Central memory CD8-positive, alpha-beta T cell (primary cell): ENCODE results near the gene POLR2A.

Experiments
- ATAC-seq: fragments of 150-1000 bp; cut with Tn5 transposase; replicated peaks from 2 replicates; pipeline ENCODE4 v1.10.0; 2022; ENCODE audit warnings: mild to moderate bottlenecking, moderate FRiP score, moderate number of reproducible peaks; ENCODE audit not compliant: poor library complexity, severe bottlenecking; ENCODE audit errors: extremely low read depth
- DNase-seq, 2 donors: peaks; one replicate each; pipeline ENCODE4 v3.0.0; 2021; ENCODE audit warnings: low spot score in 2 of 2
- H3K27ac Mint-ChIP-seq: one replicate; pipeline ENCODE4 v1.8.0; 2022; ENCODE audit warnings: low read depth, mild to moderate bottlenecking, moderate library complexity, mixed read lengths
- H3K27me3 Mint-ChIP-seq: one replicate; pipeline ENCODE4 v1.8.0; 2022; ENCODE audit warnings: mixed read lengths
- H3K36me3 Mint-ChIP-seq: one replicate; pipeline ENCODE4 v1.8.0; 2022; ENCODE audit warnings: mild to moderate bottlenecking, moderate library complexity, mixed read lengths; ENCODE audit not compliant: insufficient read depth
- H3K4me1 Mint-ChIP-seq: one replicate; pipeline ENCODE4 v1.8.0; 2022; ENCODE audit warnings: mixed read lengths
- H3K4me3 Mint-ChIP-seq: one replicate; pipeline ENCODE4 v1.8.0; 2022; ENCODE audit warnings: mild to moderate bottlenecking, moderate library complexity, mixed read lengths
- H3K9me3 Mint-ChIP-seq: one replicate; pipeline ENCODE4 v1.8.0; 2022; ENCODE audit warnings: mixed read lengths

The POLR2A gene

DNA sequence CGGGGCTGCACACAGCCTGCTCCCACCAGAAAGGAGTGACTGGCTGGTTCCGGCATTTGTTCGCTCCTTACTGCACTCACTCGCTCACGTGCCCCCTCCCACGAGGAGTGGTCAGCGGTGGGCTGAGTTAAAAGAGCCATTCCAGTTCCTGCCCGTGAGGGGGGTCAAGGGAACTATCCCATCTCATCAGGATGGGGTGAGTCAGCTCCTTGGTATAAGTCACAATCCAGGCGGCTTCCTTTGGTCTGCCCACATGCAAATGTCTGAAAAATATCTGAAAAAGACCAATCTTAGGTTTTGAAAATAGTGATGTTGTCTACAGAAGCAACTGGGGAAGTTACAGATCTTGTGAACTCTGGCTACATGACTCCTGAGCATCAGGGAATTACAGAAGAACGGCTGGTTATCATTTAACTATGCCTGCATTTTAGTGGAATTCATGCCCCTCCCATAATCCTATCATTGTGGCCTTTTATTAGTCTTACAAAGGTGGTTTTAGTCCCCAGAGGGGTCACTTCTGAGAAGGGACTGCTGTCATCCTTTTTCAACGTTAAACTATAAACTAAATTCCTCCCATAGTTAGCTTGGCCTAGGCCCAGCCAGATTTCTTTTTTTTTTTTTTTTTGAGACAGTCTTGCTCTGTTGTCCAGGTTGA, 54.9 kb downstream of the POLR2A start:
- H3K9me3 Mint-ChIP-seq, result no peaks in the 10 kb centered on the region
- DNase-seq (no peak), ATAC-seq (no peak)
- no peak overlapping the region for H3K27ac Mint-ChIP-seq
- H3K27me3 Mint-ChIP-seq, result peaks cover 8% of the 10 kb centered on the region
- no peaks in the 10 kb centered on the region for H3K36me3 Mint-ChIP-seq
- no peak overlapping the region for H3K4me3 Mint-ChIP-seq
- no peaks in the 10 kb centered on the region for H3K4me1 Mint-ChIP-seq

DNA sequence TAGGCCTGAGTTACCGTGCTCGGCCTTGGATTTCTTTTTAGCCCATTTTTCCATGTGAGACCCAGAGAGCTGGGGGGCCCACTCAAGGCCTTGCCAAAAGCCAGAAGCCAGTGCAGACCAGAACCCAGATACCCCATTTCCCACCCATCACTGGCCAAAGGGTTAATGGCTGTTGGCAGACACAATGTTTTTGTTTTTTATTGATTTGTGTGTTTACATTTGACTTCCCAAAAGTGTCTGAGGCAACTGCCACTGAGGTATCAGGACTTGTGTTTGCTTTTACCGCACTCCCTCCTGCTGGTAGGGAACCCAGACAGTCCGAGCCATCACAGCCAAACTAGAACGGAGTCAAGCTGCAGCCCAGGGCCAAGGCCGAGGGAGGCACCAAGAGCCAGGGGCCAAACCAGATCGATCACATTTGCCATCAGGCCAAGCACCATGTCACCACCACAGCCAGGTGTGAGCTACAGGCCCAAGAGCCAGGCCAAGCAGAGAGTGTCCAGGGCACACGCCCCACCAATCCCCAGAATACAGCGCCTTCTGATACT, 57.0 kb downstream of the POLR2A start:
- no peak overlapping the region for H3K27ac Mint-ChIP-seq

DNA sequence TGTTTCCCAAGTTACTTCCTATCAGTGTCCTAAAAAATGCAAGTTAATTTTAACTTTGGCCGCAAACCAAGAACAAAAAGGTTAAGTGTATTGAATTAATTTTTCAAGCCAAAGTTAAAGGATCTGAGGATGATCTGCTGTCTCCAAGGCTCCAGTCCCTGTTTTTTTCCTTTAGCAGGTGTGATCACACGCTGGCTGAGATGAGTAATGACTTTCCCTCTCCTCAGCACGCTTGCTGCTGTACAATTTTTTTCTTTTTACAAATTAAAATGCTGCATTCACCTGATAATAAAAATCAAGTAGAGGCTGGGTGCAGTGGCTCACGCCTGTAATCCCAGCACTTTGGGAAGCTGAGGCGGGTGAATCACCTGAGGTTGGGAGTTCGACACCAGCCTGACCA, 60.7 kb downstream of the POLR2A start:
- H3K9me3 Mint-ChIP-seq, result no peaks in the 10 kb centered on the region
- H3K4me1 Mint-ChIP-seq, result peaks cover 21% of the 10 kb centered on the region
- H3K27ac Mint-ChIP-seq, result no peak overlapping the region
- H3K36me3 Mint-ChIP-seq, result peaks cover 3% of the 10 kb centered on the region
- H3K27me3 Mint-ChIP-seq, result peaks cover 8% of the 10 kb centered on the region
- ATAC-seq (no peak), DNase-seq (no peak)
- H3K4me3 Mint-ChIP-seq, result no peak overlapping the region

More for the DNA sequence above, 57.0 kb downstream of the POLR2A start:
- no peak for ATAC-seq
- Mint-ChIP-seq H3K4me3 (no peak overlapping the region), H3K36me3 (no peaks in the 10 kb centered on the region), H3K4me1 (no peaks in the 10 kb centered on the region), H3K27me3 (peaks cover 8% of the 10 kb centered on the region), H3K9me3 (no peaks in the 10 kb centered on the region)
- no peak for DNase-seq

DNA sequence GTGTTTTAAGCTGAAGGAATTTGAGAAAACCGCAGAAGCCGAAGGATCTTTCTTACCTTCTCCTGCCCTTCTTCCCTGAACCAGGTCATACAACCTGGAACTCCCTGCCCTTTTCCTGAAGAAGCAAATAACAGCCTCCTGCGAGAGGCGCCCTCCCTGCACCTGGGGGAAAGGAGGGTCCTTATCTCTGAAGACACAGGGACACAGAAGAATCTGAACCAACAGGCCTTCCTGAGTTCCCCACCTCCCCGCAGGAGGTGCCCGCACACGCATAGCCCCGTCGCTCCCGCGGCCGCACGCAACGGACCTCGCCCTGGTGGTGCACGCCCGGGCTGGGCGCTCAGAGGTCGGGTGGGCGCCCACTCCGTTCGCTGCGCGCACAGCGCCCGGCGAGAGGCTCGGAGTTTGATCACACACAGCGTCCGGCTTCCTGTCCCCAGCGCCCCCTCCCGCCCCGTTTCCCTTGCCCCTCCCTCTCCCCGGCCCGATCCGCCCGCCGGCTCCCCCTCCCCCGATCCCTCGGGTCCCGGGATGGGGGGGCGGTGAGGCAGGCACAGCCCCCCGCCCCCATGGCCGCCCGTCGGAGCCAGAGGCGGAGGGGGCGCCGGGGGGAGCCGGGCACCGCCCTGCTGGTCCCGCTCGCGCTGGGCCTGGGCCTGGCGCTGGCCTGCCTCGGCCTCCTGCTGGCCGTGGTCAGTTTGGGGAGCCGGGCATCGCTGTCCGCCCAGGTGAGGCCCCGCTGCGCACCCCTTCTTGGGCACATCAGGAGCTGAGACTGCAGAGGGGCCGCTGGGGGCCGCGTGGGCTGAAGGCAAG, 64.6 kb downstream of the POLR2A start, which contains the start of gene TNFSF12:
Gene TNFSF12 (plus strand): TSS at position 474 of the 816 bp plus-strand sequence. CDS start 96 bp downstream, at position 570.
- H3K9me3 Mint-ChIP-seq, result no peaks in the 10 kb centered on the region
- peak within 1 kb of the TSS; percentile 76 for H3K4me3 Mint-ChIP-seq
- peaks cover 47% of the 10 kb centered on the region for H3K4me1 Mint-ChIP-seq
- no peaks in the 10 kb centered on the region for H3K27me3 Mint-ChIP-seq
- no peak for DNase-seq
- peak; percentile 61 for ATAC-seq
- H3K27ac Mint-ChIP-seq, result peak within 1 kb of the TSS; percentile 89
- peaks cover 5% of the 10 kb centered on the region for H3K36me3 Mint-ChIP-seq
